Activated T-helper 2 cell treated with anti-CD3 and anti-CD28 coated beads, Interferon-gamma antibody, Interleukin-2, Interleukin-4, amounts not matched to agents 10 μg/mL and 5 μg/mL and 100 μg/mL, durations not matched to agents 14 hours and 24 hours and 36 hours (primary cell): ENCODE measurements around the gene TTYH2. TPM values are rescaled to one million over a fixed set of nuclear protein-coding genes. Genes with fewer than 3 reads are reported as not detected.
"Not testable (repeated sequence)": the region's sequence is repeated elsewhere in the genome, so short reads cannot be mapped to it uniquely, and the experiment has no call there.

Source experiments
- DNase-seq: peaks from one replicate; pipeline ENCODE4 v3.0.0; 2021; ENCODE audit warnings: low spot score
- H3K27ac Mint-ChIP-seq: one replicate; pipeline ENCODE4 v1.8.0; 2021; ENCODE audit warnings: mixed read lengths
- H3K27me3 Mint-ChIP-seq: one replicate; pipeline ENCODE4 v1.8.0; 2021; ENCODE audit warnings: low read depth, mixed read lengths
- H3K36me3 Mint-ChIP-seq: one replicate; pipeline ENCODE4 v1.8.0; 2021; ENCODE audit warnings: low read depth, mixed read lengths
- H3K4me1 Mint-ChIP-seq: one replicate; pipeline ENCODE4 v1.8.0; 2021; ENCODE audit warnings: low read depth, mixed read lengths
- H3K4me3 Mint-ChIP-seq: one replicate; pipeline ENCODE4 v1.8.0; 2021; ENCODE audit warnings: low read depth, mild to moderate bottlenecking, moderate library complexity, mixed read lengths
- H3K9me3 Mint-ChIP-seq: one replicate; pipeline ENCODE4 v1.8.0; 2021; ENCODE audit warnings: mixed read lengths
- intact Hi-C: fragments of 100-400 bp; cut with micrococcal nuclease; formaldehyde crosslinking; loops from one replicate; pipeline ENCODE4 v1.15.1; 2023
- total RNA-seq: library from RNA; stranded (reverse); gene quantifications from 2 replicates; pipeline ENCODE4 v1.2.3, GENCODE V29; 2022

TTYH2 gene
- total RNA-seq, 1 donor from 2014 or later, result 17.0 TPM

GRCh38 chr17:74249590-74250270, 36.4 kb downstream of the TTYH2 start:
- H3K36me3 Mint-ChIP-seq, result peaks cover 8% of the 10 kb centered on the region
- no peak for DNase-seq
- no peak overlapping the region for H3K4me3 Mint-ChIP-seq
- intact Hi-C loops, result no loop called here
- H3K4me1 Mint-ChIP-seq, result no peaks in the 10 kb centered on the region
- H3K27me3 Mint-ChIP-seq, result no peaks in the 10 kb centered on the region
- no peak overlapping the region for H3K27ac Mint-ChIP-seq
- H3K9me3 Mint-ChIP-seq, result no peaks in the 10 kb centered on the region

- Mint-ChIP-seq H3K36me3 (peaks cover 8% of the 10 kb centered on the region), H3K27me3 (no peaks in the 10 kb centered on the region), H3K4me1 (no peaks in the 10 kb centered on the region), H3K9me3 (no peaks in the 10 kb centered on the region), H3K27ac (no peak overlapping the region), H3K4me3 (no peak overlapping the region)
- no peak for DNase-seq
- intact Hi-C loops, result no loop called here
Observed at GRCh38 chr17:74250324-74250995, 37.1 kb downstream of the TTYH2 start.

GRCh38 chr17:74251051-74251450, 37.7 kb downstream of the TTYH2 start:
- Mint-ChIP-seq H3K36me3 (peaks cover 8% of the 10 kb centered on the region), H3K27me3 (no peaks in the 10 kb centered on the region), H3K9me3 (no peaks in the 10 kb centered on the region), H3K4me3 (no peak overlapping the region), H3K27ac (no peak overlapping the region), H3K4me1 (no peaks in the 10 kb centered on the region)
- DNase-seq, result no peak
- intact Hi-C loops, result no loop called here

- no peak for DNase-seq
- H3K36me3 Mint-ChIP-seq, result peaks cover 6% of the 10 kb centered on the region
- H3K27me3 Mint-ChIP-seq, result no peaks in the 10 kb centered on the region
- no peaks in the 10 kb centered on the region for H3K4me1 Mint-ChIP-seq
- no peak overlapping the region for H3K4me3 Mint-ChIP-seq
- no peaks in the 10 kb centered on the region for H3K9me3 Mint-ChIP-seq
- no peak overlapping the region for H3K27ac Mint-ChIP-seq
- intact Hi-C loops, result no loop called here
Observed at GRCh38 chr17:74251569-74251968, 38.2 kb downstream of the TTYH2 start.

- DNase-seq, result no peak
- Mint-ChIP-seq H3K27ac (no peak overlapping the region), H3K9me3 (no peaks in the 10 kb centered on the region), H3K27me3 (no peaks in the 10 kb centered on the region), H3K4me3 (no peak overlapping the region), H3K4me1 (no peaks in the 10 kb centered on the region), H3K36me3 (peaks cover 3% of the 10 kb centered on the region)
- intact Hi-C loops, result no loop called here
Observed at GRCh38 chr17:74252211-74252610, 38.8 kb downstream of the TTYH2 start.

GRCh38 chr17:74253036-74253435, 39.7 kb downstream of the TTYH2 start:
- H3K27me3 Mint-ChIP-seq, result no peaks in the 10 kb centered on the region
- H3K36me3 Mint-ChIP-seq, result peaks cover 3% of the 10 kb centered on the region
- no peak for DNase-seq
- H3K4me1 Mint-ChIP-seq, result no peaks in the 10 kb centered on the region
- H3K27ac Mint-ChIP-seq, result no peak overlapping the region
- H3K4me3 Mint-ChIP-seq, result no peak overlapping the region
- intact Hi-C loops, result no loop called here
- no peaks in the 10 kb centered on the region for H3K9me3 Mint-ChIP-seq

GRCh38 chr17:74257311-74257710, 43.9 kb downstream of the TTYH2 start:
- no peak overlapping the region for H3K4me3 Mint-ChIP-seq
- H3K4me1 Mint-ChIP-seq, result no peaks in the 10 kb centered on the region
- H3K27me3 Mint-ChIP-seq, result no peaks in the 10 kb centered on the region
- intact Hi-C loops, result no loop called here
- H3K27ac Mint-ChIP-seq, result no peak overlapping the region
- DNase-seq, result no peak
- H3K36me3 Mint-ChIP-seq, result peaks cover 3% of the 10 kb centered on the region
- no peaks in the 10 kb centered on the region for H3K9me3 Mint-ChIP-seq

- H3K4me3 Mint-ChIP-seq, result no peak overlapping the region
- no peak for DNase-seq
- no peaks in the 10 kb centered on the region for H3K27me3 Mint-ChIP-seq
- intact Hi-C loops, result no loop called here
- no peaks in the 10 kb centered on the region for H3K36me3 Mint-ChIP-seq
- H3K9me3 Mint-ChIP-seq, result no peaks in the 10 kb centered on the region
- H3K4me1 Mint-ChIP-seq, result no peaks in the 10 kb centered on the region
- no peak overlapping the region for H3K27ac Mint-ChIP-seq
Observed at GRCh38 chr17:74259667-74260524, 46.5 kb downstream of the TTYH2 start.

GRCh38 chr17:74260525-74260850, 47.1 kb downstream of the TTYH2 start:
- H3K9me3 Mint-ChIP-seq, result no peaks in the 10 kb centered on the region
- H3K36me3 Mint-ChIP-seq, result no peaks in the 10 kb centered on the region
- H3K4me1 Mint-ChIP-seq, result no peaks in the 10 kb centered on the region
- no peak overlapping the region for H3K27ac Mint-ChIP-seq
- no peak for DNase-seq
- no peak overlapping the region for H3K4me3 Mint-ChIP-seq
- H3K27me3 Mint-ChIP-seq, result no peaks in the 10 kb centered on the region
- intact Hi-C loops, result no loop called here

GRCh38 chr17:74262601-74263000, 49.2 kb downstream of the TTYH2 start:
- Mint-ChIP-seq H3K27me3 (no peaks in the 10 kb centered on the region), H3K9me3 (no peaks in the 10 kb centered on the region), H3K27ac (no peak overlapping the region), H3K36me3 (peaks cover 2% of the 10 kb centered on the region), H3K4me3 (no peak overlapping the region), H3K4me1 (no peaks in the 10 kb centered on the region)
- no peak for DNase-seq
- intact Hi-C loops, result no loop called here

GRCh38 chr17:74267054-74267453, 53.7 kb downstream of the TTYH2 start:
- H3K27ac Mint-ChIP-seq, DNase-seq, H3K27me3 Mint-ChIP-seq, H3K36me3 Mint-ChIP-seq, H3K4me1 Mint-ChIP-seq, intact Hi-C loops, H3K4me3 Mint-ChIP-seq, H3K9me3 Mint-ChIP-seq: not testable (repeated sequence)

GRCh38 chr17:74267579-74267978, 54.2 kb downstream of the TTYH2 start:
- Mint-ChIP-seq H3K9me3 (no peaks in the 10 kb centered on the region), H3K27me3 (no peaks in the 10 kb centered on the region), H3K4me1 (peaks cover 3% of the 10 kb centered on the region), H3K27ac (no peak overlapping the region), H3K36me3 (peaks cover 4% of the 10 kb centered on the region), H3K4me3 (no peak overlapping the region)
- intact Hi-C loops, result no loop called here
- no peak for DNase-seq

- DNase-seq, result no peak
- Mint-ChIP-seq H3K27me3 (peaks cover 4% of the 10 kb centered on the region), H3K4me1 (peaks cover 3% of the 10 kb centered on the region), H3K9me3 (no peaks in the 10 kb centered on the region), H3K4me3 (no peak overlapping the region), H3K27ac (no peak overlapping the region), H3K36me3 (peaks cover 4% of the 10 kb centered on the region)
- intact Hi-C loops, result no loop called here
Observed at GRCh38 chr17:74267987-74268499, 54.7 kb downstream of the TTYH2 start.
